ENCODE results near the gene NCOR2. TPM values are rescaled to one million over a fixed set of nuclear protein-coding genes. Genes with fewer than 3 reads are reported as not detected.

NCOR2 gene
- total RNA-seq, 1 donor from 2014 or later, result 251 TPM

DNA sequence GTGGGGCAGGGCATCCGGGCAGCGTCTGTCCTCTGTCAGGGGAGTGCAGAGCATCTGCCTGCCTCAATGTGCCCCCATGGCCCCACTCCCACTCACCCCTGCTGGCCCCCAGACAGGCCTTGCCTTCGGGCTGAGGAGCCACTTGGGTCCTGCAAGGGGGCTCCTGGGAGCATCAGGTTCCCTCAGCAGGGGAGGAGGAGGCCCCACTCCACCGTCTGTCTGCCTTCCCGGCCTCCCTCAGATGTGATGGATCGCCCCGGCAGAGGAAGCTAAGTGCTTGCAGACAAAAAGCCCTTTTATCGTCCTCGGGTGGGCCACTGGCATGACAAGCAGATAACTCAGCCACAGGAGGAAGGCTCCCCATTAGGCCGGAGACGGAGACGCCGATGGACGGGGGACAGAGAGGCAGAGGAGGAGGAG lies 35.1 kb downstream of the NCOR2 start:
- TF ChIP-seq, protein P1, sequence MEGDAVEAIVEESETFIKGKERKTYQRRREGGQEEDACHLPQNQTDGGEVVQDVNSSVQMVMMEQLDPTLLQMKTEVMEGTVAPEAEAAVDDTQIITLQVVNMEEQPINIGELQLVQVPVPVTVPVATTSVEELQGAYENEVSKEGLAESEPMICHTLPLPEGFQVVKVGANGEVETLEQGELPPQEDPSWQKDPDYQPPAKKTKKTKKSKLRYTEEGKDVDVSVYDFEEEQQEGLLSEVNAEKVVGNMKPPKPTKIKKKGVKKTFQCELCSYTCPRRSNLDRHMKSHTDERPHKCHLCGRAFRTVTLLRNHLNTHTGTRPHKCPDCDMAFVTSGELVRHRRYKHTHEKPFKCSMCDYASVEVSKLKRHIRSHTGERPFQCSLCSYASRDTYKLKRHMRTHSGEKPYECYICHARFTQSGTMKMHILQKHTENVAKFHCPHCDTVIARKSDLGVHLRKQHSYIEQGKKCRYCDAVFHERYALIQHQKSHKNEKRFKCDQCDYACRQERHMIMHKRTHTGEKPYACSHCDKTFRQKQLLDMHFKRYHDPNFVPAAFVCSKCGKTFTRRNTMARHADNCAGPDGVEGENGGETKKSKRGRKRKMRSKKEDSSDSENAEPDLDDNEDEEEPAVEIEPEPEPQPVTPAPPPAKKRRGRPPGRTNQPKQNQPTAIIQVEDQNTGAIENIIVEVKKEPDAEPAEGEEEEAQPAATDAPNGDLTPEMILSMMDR (IDR thresholded peaks at IDR 0.05; ENCODE audit: unreplicated experiment), result no peak
- no peak for DNase-seq (ENCODE audit: low spot score, unreplicated experiment)
- H3K9me3 Mint-ChIP-seq (ENCODE audit: low read depth), result no peaks in the 10 kb centered on the region
- no peak overlapping the region for H3K4me3 Mint-ChIP-seq (ENCODE audit: low read depth)
- H3K27me3 Mint-ChIP-seq, result no peaks in the 10 kb centered on the region
- H3K27ac Mint-ChIP-seq, result no peak overlapping the region
- peaks cover 23% of the 10 kb centered on the region for H3K36me3 Mint-ChIP-seq (ENCODE audit: insufficient read depth)
- peaks cover 5% of the 10 kb centered on the region for H3K4me1 Mint-ChIP-seq (ENCODE audit: low read depth)

DNA sequence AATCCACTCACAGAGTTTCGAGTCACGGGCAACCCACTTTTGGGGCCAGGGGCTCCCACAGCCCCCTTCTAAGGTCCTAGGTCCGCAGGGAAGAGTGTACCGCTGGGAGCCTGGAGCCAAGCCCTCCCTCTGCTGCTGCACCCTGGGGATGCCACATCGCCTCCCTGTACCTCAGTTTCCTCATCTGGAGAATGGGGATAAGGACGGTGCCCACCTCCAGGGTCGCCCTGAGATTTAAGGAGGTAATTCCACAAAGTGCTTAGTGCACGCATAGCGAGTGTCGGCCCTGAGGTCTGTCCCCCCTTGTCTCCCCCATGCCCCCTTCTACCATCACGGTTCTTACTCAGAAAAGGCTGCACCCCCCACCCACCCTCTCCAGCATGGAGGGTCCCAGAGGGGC lies 35.5 kb downstream of the NCOR2 start:
- Mint-ChIP-seq H3K36me3 (ENCODE audit: insufficient read depth) (peaks cover 23% of the 10 kb centered on the region), H3K4me1 (ENCODE audit: low read depth) (peaks cover 5% of the 10 kb centered on the region), H3K27me3 (no peaks in the 10 kb centered on the region), H3K9me3 (ENCODE audit: low read depth) (no peaks in the 10 kb centered on the region), H3K27ac (no peak overlapping the region), H3K4me3 (ENCODE audit: low read depth) (no peak overlapping the region)
- DNase-seq (ENCODE audit: low spot score, unreplicated experiment), result no peak
- TF ChIP-seq, protein P1 (IDR thresholded peaks at IDR 0.05; ENCODE audit: unreplicated experiment), result no peak

DNA sequence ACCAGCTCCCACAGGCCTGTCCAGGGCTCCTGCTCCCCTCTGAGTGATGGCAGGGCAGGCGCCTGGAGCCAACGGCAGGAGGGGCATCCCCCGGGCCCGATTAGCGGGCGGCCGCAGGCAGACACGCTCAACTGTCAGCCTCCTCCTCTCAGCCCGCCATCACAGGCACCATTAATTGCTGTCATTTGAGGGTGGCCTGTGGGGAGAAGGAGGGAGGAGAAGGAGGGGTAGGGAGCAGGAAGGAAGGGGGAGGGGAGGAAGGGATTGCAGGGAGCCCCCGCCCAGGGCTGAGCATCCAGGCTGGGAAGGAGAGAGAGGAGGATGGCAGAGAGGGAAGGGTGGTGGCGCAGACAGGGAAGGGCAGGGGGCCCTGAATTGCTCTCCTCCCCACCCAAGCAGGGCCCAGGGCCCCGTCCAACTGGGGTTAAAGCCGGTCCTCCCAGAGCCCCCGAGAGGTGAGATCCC lies 36.1 kb downstream of the NCOR2 start:
- peaks cover 5% of the 10 kb centered on the region for H3K4me1 Mint-ChIP-seq (ENCODE audit: low read depth)
- no peak overlapping the region for H3K27ac Mint-ChIP-seq
- H3K4me3 Mint-ChIP-seq (ENCODE audit: low read depth), result no peak overlapping the region
- peaks cover 18% of the 10 kb centered on the region for H3K36me3 Mint-ChIP-seq (ENCODE audit: insufficient read depth)
- no peaks in the 10 kb centered on the region for H3K27me3 Mint-ChIP-seq
- TF ChIP-seq, protein P1 (IDR thresholded peaks at IDR 0.05; ENCODE audit: unreplicated experiment), result no peak
- no peak for DNase-seq (ENCODE audit: low spot score, unreplicated experiment)
- no peaks in the 10 kb centered on the region for H3K9me3 Mint-ChIP-seq (ENCODE audit: low read depth)

DNA sequence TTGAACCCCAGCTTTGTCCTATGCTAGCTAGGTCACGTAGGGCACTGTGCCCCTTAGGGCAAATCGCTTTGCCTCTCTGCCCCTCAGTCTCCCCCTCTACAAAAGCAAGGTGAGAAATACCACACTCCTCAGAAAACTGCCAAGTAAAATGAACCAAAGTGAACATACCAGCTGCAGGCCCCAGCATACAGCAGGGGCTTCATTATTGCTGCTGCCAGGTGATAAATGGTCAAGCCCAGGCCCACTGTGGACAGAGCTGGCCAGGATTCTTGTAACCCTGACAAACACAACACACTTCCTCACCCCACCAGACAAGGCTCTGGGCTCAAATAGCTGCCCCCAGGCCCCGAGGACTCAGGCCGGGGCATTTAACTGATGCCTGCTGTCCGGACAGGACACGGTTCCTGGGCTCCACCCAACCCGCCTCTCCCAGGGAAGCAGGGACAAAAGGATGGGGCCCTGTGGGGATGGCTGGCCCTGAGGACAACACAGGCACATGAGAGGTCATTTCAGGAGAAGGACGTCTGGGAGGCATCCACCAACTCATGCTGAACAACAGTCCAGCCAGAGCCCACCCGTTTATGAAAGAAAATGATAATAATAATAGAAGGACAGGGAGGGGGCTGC lies 36.7 kb downstream of the NCOR2 start:
- H3K4me1 Mint-ChIP-seq (ENCODE audit: low read depth), result peaks cover 5% of the 10 kb centered on the region
- H3K4me3 Mint-ChIP-seq (ENCODE audit: low read depth), result no peak overlapping the region
- H3K9me3 Mint-ChIP-seq (ENCODE audit: low read depth), result no peaks in the 10 kb centered on the region
- H3K36me3 Mint-ChIP-seq (ENCODE audit: insufficient read depth), result peaks cover 17% of the 10 kb centered on the region
- DNase-seq (ENCODE audit: low spot score, unreplicated experiment), result no peak
- TF ChIP-seq, protein P1 (IDR thresholded peaks at IDR 0.05; ENCODE audit: unreplicated experiment), result no peak
- no peaks in the 10 kb centered on the region for H3K27me3 Mint-ChIP-seq
- peak overlapping the region; percentile 79 for H3K27ac Mint-ChIP-seq

DNA sequence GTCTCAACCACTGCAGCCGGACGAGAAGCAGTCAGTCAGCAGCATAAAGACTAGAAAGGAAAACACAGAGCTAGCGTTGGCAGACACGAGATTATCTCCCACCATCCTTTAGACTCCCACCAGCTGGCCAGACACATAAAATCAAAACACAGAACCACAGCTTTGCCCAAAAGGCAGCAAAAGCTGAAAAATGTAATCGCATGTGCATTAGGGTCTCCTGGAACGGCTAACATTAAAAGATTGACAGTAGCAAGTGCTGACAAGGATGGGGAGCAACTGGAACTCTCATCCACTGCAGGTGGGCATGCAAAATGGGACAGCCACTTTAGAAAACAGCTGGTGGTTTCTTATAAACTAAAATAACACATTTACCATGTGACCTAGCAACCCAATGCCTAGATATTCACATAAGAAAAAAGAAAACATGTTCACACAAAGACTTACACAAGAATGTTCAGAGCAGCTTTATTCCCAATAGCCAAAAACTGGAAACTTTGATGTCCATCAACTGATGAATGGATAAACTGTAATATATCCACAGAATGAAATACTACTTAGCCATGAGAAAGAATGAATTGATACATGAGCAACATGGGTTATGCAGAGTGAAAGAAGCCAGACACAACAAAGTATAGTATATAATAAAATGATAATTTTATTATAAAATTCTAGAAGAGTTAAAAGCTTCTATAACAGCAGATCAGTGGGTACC lies 37.7 kb downstream of the NCOR2 start:
- H3K9me3 Mint-ChIP-seq (ENCODE audit: low read depth), result no peaks in the 10 kb centered on the region
- H3K27ac Mint-ChIP-seq, result no peak overlapping the region
- TF ChIP-seq, protein P1 (IDR thresholded peaks at IDR 0.05; ENCODE audit: unreplicated experiment), result no peak
- no peak overlapping the region for H3K4me3 Mint-ChIP-seq (ENCODE audit: low read depth)
- H3K36me3 Mint-ChIP-seq (ENCODE audit: insufficient read depth), result peaks cover 17% of the 10 kb centered on the region
- peaks cover 5% of the 10 kb centered on the region for H3K4me1 Mint-ChIP-seq (ENCODE audit: low read depth)
- no peak for DNase-seq (ENCODE audit: low spot score, unreplicated experiment)
- no peaks in the 10 kb centered on the region for H3K27me3 Mint-ChIP-seq
